ENCODE data around the gene GMPR2.

The GMPR2 gene

GRCh38 chr14:24270537-24271133 is 37.9 kb downstream of the GMPR2 start:
- DNase-seq, result no peak

DNA sequence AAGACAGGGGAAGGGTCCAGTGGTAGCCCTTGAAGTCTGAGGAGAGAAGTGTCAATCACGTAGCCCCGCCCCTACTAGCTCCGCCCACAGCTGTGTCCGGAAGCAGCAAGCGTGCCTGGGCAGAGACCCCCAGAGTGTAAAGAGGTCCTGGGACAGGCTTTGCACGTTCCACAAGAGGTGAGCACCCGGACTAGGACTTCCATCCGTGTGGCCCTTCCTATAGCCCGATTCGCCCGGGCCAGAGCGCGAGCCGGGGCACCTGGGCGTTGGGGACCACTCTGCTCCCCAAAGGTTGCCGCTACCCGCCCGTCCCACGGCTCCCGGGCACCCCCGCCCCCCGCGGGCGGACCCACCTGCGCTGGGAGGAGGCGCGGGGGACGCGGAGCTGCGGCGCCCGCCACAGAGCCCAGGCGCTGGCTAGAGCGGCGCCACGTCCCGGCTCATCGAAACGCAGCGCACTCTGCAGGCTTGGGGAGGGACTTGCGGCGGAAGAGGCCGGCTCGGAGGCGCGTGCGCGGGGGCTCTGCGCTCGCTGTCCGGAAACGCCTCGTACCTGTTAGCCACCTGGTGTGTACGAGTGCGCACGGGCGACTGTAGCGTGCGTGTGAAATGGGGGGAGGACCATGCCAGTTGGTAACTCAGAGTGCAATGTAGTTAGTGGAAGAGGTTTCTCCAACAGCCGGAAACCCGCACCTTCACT is 38.6 kb downstream of the GMPR2 start, which contains the start of gene RABGGTA:
RABGGTA (minus strand) TSS at position 464 of the 700 bp plus-strand sequence. CDS start 482 bp downstream, outside the sequence.
- peak; percentile 89 for DNase-seq

DNA sequence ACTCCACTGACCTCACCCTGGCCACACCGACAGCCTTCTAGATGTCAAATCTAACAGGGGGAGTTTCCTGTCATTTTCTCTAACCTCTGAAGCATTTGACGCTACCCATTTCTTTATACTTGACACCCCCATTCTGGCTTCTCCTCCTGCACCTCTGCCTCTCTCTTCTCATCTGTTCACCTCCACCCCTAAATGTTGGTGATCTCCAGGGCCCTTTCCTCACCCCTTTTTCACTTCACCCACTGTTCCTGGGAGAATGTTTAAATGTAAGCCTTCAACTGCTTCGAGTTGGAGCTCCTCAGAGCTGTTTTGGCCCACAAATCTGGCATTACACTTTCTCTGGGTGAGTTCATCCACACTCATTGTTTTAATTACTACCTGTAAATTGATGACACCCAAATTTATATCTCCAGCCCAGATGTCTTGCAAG is 39.1 kb downstream of the GMPR2 start:
- no peak for DNase-seq

DNA sequence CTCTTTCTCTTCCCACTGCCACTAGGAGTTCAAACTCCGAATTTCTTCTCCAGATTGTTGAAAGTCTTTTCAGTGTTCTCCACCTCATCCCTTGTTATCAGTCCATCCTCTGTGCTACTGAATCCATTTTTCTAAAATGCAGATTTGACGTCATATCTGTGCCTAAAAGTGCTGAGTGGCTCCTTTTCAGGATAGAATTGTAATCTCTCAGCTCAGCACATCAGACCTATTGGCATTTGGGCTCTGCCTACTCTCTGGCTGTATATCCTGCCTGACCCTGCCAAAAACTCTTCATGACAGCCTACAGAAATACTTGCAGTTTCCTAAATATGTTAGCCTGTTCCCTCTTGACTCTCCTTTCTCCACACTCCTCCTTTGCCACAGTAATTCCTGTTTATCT is 39.7 kb downstream of the GMPR2 start:
- DNase-seq, result no peak

DNA sequence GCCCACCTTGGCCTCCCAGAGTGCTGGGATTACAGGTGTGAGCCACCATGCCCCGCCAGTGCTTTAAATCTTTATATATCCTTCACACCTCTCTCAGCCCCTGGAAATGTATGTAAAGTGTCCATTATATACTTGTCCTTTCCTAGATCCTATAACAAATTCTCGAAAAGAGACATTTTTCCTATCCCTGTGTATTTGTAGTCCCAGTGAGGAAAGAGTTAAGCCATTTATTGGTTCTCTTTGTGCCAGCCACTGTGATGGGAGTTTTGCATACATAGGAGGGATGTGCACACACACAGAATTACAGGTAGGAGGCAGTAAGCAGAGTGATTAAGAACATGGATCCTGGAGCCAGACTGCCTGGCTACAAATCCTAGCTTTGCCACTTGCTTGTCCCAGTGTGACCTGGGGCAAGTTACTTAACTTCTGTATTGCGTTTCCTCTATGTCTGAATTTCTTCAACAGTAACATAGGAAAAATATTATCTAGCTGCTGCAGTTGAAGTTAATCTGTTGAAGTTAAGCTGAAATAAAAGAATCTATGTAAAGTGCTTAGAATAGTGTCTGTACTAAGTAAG is 40.8 kb downstream of the GMPR2 start:
- DNase-seq, result no peak

GRCh38 chr14:24274101-24274543 is 41.4 kb downstream of the GMPR2 start:
- peak; percentile 70 for DNase-seq

- DNase-seq, result no peak
These were observed 44.3 kb downstream of the GMPR2 start for GRCh38 chr14:24277071-24277470.

DNA sequence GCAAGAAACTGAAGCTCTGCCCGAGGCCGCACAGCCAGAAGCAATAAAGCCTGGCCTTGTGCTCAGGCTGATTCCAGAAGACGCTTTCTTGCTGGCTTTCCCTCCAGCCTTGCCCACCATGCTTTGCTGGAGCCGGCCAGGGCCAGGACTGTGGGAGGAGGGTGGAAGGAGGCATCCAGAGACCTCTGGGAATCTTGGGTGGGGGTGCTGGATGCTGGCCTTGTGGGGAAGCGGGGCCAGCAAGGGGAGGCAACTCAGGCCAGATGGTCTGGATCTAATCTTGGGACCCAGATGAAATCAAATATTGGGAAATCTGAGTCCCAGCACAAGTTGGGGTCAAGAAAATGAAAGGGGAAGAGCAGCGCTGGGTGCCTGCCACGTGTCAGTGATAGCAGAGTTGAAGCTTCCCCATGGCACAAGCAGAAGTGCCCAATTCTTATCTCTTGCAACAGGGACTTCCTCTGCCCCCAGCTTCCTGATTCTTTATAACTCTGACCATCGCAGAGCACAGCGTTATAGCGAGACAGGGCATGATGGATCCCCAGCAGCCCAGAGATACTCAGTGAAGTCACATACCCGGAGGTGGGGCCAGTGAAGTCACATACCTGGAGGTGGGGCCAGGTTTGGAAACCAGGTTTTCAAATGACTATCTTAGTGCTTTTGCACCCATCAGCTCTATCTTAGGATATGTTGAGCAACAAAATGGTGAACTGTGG is 45.0 kb downstream of the GMPR2 start:
- DNase-seq, result peak; percentile 12

GRCh38 chr14:24278424-24278823 is 45.7 kb downstream of the GMPR2 start:
- DNase-seq, result no peak

- DNase-seq, result peak; percentile 65
These were observed 46.8 kb downstream of the GMPR2 start for GRCh38 chr14:24279301-24280186.

GRCh38 chr14:24280797-24281460 is 48.2 kb downstream of the GMPR2 start:
- no peak for DNase-seq

- no peak for DNase-seq
These were observed 48.9 kb downstream of the GMPR2 start for GRCh38 chr14:24281636-24282035.

DNA sequence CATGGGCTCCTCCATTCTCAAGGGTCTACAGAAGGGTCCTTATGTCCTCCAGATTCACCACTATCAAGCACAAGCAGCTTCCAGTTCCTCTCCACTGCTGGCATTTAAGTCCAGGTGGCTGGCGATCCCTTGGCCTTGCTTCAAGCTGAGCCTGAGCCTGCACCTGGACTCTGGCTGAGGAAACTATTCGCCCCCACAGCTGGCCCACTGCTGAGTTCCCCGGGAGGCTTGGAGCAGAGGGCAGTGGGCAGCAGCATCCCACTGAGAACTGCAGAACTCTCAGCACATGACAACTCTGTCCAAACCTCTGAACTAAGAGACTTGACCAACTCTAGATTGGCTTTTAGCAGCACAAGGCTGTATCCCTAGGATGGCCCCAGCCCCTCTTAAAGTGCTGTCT is 50.0 kb downstream of the GMPR2 start:
- DNase-seq, result no peak

- DNase-seq, result no peak
These were observed 51.2 kb downstream of the GMPR2 start for GRCh38 chr14:24283796-24284460.

DNA sequence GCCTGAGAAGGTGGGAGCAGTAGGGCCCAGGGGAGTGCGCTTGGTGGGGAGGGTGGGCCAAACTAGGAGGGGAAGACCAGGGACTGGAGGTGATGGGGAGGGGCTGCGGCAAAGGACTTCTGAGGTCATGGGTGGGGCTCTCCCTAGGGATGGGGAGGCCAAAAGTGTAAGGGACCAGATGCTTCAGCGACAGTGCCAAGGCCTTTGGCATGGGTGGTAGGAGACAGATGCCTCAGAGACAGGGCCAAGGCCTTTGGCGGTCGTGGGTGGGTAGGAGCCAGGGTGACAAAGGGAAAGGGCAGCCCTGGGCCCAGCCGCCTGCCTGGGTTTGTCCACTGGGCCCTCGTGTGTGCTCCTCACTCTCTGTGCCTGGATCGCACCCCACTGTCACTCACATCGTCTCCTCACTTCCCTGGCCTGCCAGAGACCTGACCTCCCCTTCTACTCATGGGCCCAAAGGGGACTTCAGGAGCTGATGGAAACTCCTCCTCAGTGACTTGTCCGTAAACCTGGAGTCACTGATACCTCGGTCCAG is 51.8 kb downstream of the GMPR2 start:
- no peak for DNase-seq

GRCh38 chr14:24285351-24285750 is 52.6 kb downstream of the GMPR2 start:
- no peak for DNase-seq

DNA sequence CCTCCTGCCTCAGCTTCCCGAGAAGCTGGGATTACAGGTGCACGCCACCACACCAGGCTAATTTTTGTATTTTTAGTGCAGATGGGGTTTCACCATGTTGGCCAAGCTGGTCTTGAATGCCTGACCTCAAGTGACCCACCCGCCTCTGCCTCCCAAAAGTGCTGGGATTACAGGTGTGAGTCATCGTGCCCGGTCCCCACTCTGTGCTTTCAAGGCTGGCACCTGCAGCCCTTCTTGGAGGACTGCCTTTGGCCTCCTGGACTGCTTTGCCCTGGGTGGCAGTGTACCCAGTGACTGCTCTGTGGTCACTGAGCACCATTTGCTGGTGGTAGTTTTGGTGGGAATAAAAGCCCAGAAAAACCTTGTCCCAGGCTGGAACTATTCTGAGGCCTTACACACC is 54.3 kb downstream of the GMPR2 start:
- DNase-seq, result no peak
